CD4-positive, CD25-positive, alpha-beta regulatory T cell (primary cell): ENCODE data around the gene TRPC4AP. TPM values are rescaled to one million over a fixed set of nuclear protein-coding genes. Genes with fewer than 3 reads are reported as not detected.
A peak's percentile ranks its signal among the peaks of the same experiment; 100 is the strongest.

Experiments
- ATAC-seq, 2 donors: fragments of 150-1000 bp; cut with Tn5 transposase; one replicate each; pipeline ENCODE4 v1.10.0; 2021; ENCODE audit warnings: low read depth in 2 of 2, moderate number of reproducible peaks in 2 of 2, moderate library complexity in 1 of 2
- DNase-seq, 3 donors: peaks; one replicate each; pipeline versions ENCODE4 v3.0.0 to v3.0.0-alpha.2; 2012 to 2022; ENCODE audit warnings: mixed read lengths in 1 of 3
- H3K27ac ChIP-seq: one replicate; pipeline ENCODE4 v1.7.0; 2013; ENCODE audit warnings: mild to moderate bottlenecking, low read length; ENCODE audit not compliant: insufficient read depth, poor library complexity, severe bottlenecking
- H3K27me3 ChIP-seq: one replicate; pipeline ENCODE4 v1.7.0; 2013; ENCODE audit warnings: low read length; ENCODE audit not compliant: control insufficient read depth, insufficient read depth
- H3K36me3 ChIP-seq: one replicate; pipeline ENCODE4 v1.7.0; 2013; ENCODE audit warnings: mild to moderate bottlenecking, low read length, moderate library complexity; ENCODE audit not compliant: control insufficient read depth, insufficient read depth
- H3K4me1 ChIP-seq: 2 replicates; pipeline ENCODE4 v1.7.0; 2013; ENCODE audit warnings: mild to moderate bottlenecking, low read length; ENCODE audit not compliant: insufficient read depth, control insufficient read depth, poor library complexity, severe bottlenecking
- H3K4me3 ChIP-seq: one replicate; pipeline ENCODE4 v1.7.0; 2013; ENCODE audit warnings: low read depth, mild to moderate bottlenecking, low read length, moderate library complexity
- H3K9me3 ChIP-seq, 2 experiments: 1 replicate in 1 of 2; 2 replicates in 1 of 2; pipeline ENCODE4 v1.7.0; 2013; ENCODE audit warnings: low read length in 2 of 2, mild to moderate bottlenecking in 1 of 2, moderate library complexity in 1 of 2; ENCODE audit not compliant: control insufficient read depth in 2 of 2
- H3K27ac Mint-ChIP-seq, 3 donors: one replicate each; pipeline ENCODE4 v1.8.0; 2020 to 2022; ENCODE audit warnings: mild to moderate bottlenecking in 3 of 3, mixed read lengths in 3 of 3, moderate library complexity in 2 of 3
- H3K27me3 Mint-ChIP-seq: one replicate; pipeline ENCODE4 v1.8.0; 2022; ENCODE audit warnings: mild to moderate bottlenecking, mixed read lengths
- H3K36me3 Mint-ChIP-seq: one replicate; pipeline ENCODE4 v1.8.0; 2020; ENCODE audit warnings: mixed read lengths
- H3K4me1 Mint-ChIP-seq, 4 donors: one replicate each; pipeline ENCODE4 v1.8.0; 2020 to 2022; ENCODE audit warnings: mixed read lengths in 4 of 4, mild to moderate bottlenecking in 1 of 4
- H3K4me3 Mint-ChIP-seq, 4 donors: one replicate each; pipeline ENCODE4 v1.8.0; 2020 to 2022; ENCODE audit warnings: mild to moderate bottlenecking in 4 of 4, mixed read lengths in 4 of 4, moderate library complexity in 3 of 4
- H3K9me3 Mint-ChIP-seq, 7 donors: one replicate each; pipeline ENCODE4 v1.8.0; 2020 to 2022; ENCODE audit warnings: mixed read lengths in 7 of 7, mild to moderate bottlenecking in 3 of 7, moderate library complexity in 2 of 7
- polyA plus RNA-seq, 4 donors: library from polyadenylated mRNA; unstranded; fragments of 300-500 nt; fragmentation: Illumina TruSeq; gene quantifications; one replicate each; pipeline ENCODE4 v1.2.3, GENCODE V29; 2021
- total RNA-seq: library from RNA; stranded (reverse); gene quantifications from one replicate; pipeline ENCODE4 v1.2.3, GENCODE V29; 2022

Gene TRPC4AP
- total and polyA plus RNA-seq, 5 donors from 2014 or later = 58.7 to 76.4 (median 61.2) TPM

DNA sequence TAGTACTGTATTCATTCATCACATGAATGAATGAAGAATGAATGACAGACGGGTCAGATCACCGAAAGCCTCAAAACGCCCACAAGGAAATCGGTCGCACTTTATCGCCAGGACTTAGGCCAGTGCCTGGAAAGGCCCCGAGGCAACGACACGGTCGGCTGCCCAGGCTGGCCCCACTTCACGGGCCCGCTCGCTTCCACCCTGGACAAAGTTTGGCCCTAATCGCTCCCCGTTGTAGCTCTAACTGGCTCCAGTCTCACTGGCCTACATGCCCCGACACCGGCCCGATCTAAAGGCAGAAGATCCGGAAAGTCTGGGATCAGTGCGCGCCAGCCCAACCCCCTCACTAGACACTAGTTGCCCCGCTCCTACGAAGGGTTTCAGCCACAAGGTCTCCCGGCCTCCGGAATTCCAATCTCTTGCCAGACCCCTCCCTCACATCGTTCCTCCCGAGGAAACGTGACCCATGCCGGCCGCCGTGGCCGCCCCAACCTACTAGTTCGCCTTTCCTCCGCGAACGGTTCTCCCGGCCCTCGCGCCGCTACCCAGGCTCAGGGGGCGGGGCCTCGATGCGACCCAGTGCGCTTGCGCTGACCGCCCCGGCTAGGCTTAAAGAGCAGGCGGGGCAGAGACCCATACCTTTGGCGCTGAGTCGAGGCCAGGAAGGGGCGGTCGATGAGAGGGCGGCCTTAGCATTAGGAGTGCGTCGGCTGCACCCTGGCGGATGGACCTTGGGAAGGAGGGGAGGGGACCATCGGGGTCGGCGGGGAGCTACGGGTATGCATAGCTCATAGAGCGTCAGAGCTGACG is 137.2 kb downstream of the TRPC4AP start, which contains the start of the genes GSS and MYH7B:
Gene GSS (minus strand): TSS at position 576 of the 810 bp plus-strand sequence. CDS start 3,954 bp downstream, outside the sequence.
Gene MYH7B (plus strand): TSS at position 638 of the 810 bp plus-strand sequence. CDS start 22,138 bp downstream, outside the sequence.
- peak; percentile 94 to 95 (median 94) for DNase-seq
- Histone ChIP-seq H3K27ac (peak within 1 kb of the TSS; percentile 79), H3K9me3 (no peaks in the 10 kb centered on the region), H3K36me3 (no peaks in the 10 kb centered on the region), H3K4me3 (peak within 1 kb of the TSS; percentile 79), H3K27me3 (no peaks in the 10 kb centered on the region), H3K4me1 (peaks cover 15% of the 10 kb centered on the region)
- Mint-ChIP-seq H3K4me1 (peaks cover 0 to 36% (median 23%) of the 10 kb centered on the region in 4 donors), H3K27me3 (no peaks in the 10 kb centered on the region), H3K36me3 (no peaks in the 10 kb centered on the region), H3K27ac (peak within 1 kb of the TSS; percentile 96 to 99 (median 99)), H3K9me3 (no peaks in the 10 kb centered on the region), H3K4me3 (peak within 1 kb of the TSS; percentile 94 to 99 (median 96))
- peak; percentile 92 to 94 for ATAC-seq

DNA sequence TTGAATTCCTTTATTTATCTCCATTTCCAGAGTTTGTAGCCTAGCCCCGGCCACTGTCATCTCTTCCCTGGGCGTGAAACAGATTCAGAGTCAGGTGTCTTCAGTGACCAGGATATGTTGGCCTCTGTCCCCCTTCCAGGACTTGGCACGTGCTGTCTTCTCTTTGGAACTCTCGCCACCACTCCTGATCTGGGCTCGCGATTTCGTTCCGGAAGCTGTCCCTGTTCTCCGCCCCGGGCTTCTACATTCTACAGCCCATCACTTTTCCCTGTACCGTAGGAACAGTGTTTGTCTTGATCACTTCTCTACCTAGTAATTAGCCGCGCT is 137.7 kb downstream of the TRPC4AP start:
- Histone ChIP-seq H3K4me1 (peaks cover 15% of the 10 kb centered on the region), H3K9me3 (no peaks in the 10 kb centered on the region), H3K27ac (peak overlapping the region; percentile 79), H3K27me3 (no peaks in the 10 kb centered on the region), H3K36me3 (peaks cover under 1% of the 10 kb centered on the region), H3K4me3 (peak overlapping the region; percentile 79)
- H3K36me3 Mint-ChIP-seq = no peaks in the 10 kb centered on the region
- no peak for ATAC-seq
- peak overlapping the region; percentile 94 to 99 (median 96) for H3K4me3 Mint-ChIP-seq
- H3K4me1 Mint-ChIP-seq = peaks cover 0 to 36% (median 23%) of the 10 kb centered on the region in 4 donors
- DNase-seq = peak in 2 of 3 donors; percentile 1 to 4
- no peaks in the 10 kb centered on the region for H3K27me3 Mint-ChIP-seq
- H3K9me3 Mint-ChIP-seq = no peaks in the 10 kb centered on the region
- peak overlapping the region; percentile 96 to 99 (median 99) for H3K27ac Mint-ChIP-seq

- Histone ChIP-seq H3K27me3 (no peaks in the 10 kb centered on the region), H3K4me1 (peaks cover 15% of the 10 kb centered on the region), H3K4me3 (no peak overlapping the region), H3K36me3 (peaks cover 3% of the 10 kb centered on the region), H3K27ac (no peak overlapping the region), H3K9me3 (no peaks in the 10 kb centered on the region)
- ATAC-seq (no peak), DNase-seq (no peak)
- Mint-ChIP-seq H3K4me1 (peaks cover 0 to 36% (median 24%) of the 10 kb centered on the region in 4 donors), H3K9me3 (no peaks in the 10 kb centered on the region), H3K27ac (no peak overlapping the region), H3K4me3 (peak overlapping the region in 2 of 4 donors; percentile 29 to 41), H3K36me3 (peaks cover 6% of the 10 kb centered on the region), H3K27me3 (no peaks in the 10 kb centered on the region)
Measured at GRCh38 chr20:34953960-34954359, 138.6 kb downstream of the TRPC4AP start.

GRCh38 chr20:34952671-34953070 is 139.9 kb downstream of the TRPC4AP start:
- H3K4me3 ChIP-seq = no peak overlapping the region
- H3K27me3 Mint-ChIP-seq = no peaks in the 10 kb centered on the region
- peaks cover under 1 to 36% (median 22%) of the 10 kb centered on the region in 4 donors for H3K4me1 Mint-ChIP-seq
- H3K9me3 Mint-ChIP-seq = no peaks in the 10 kb centered on the region
- no peaks in the 10 kb centered on the region for H3K27me3 ChIP-seq
- peaks cover 3% of the 10 kb centered on the region for H3K36me3 ChIP-seq
- ATAC-seq = no peak
- H3K4me3 Mint-ChIP-seq = peak overlapping the region in 2 of 4 donors; percentile 19 to 26
- no peaks in the 10 kb centered on the region for H3K9me3 ChIP-seq
- H3K4me1 ChIP-seq = peaks cover 15% of the 10 kb centered on the region
- peak overlapping the region in 1 of 3 donors; percentile 46 for H3K27ac Mint-ChIP-seq
- no peak overlapping the region for H3K27ac ChIP-seq
- DNase-seq = no peak
- peaks cover 7% of the 10 kb centered on the region for H3K36me3 Mint-ChIP-seq

Other genes starting within 250 kb of the TRPC4AP start
- gene GGT7, start 220.0 kb downstream of the TRPC4AP start, total RNA-seq = 20.9 TPM
- 1 to 10 TPM; 3.9 to 6.9 (median 5.4) TPM for gene GGT7, start 220.0 kb downstream of the TRPC4AP start, polyA plus RNA-seq
- 8.8 TPM for gene ACSS2, start 216.2 kb downstream of the TRPC4AP start, total RNA-seq
- 10 to 100 TPM in 3 of 4 donors, 1 to 10 TPM in 1; 8.8 to 14.1 (median 12.8) TPM for gene ACSS2, start 216.2 kb downstream of the TRPC4AP start, polyA plus RNA-seq
- gene GSS, start 137.0 kb downstream of the TRPC4AP start, total RNA-seq = 26.0 TPM
- gene GSS, start 137.0 kb downstream of the TRPC4AP start, polyA plus RNA-seq = 10 to 100 TPM; 29.8 to 33.0 (median 31.4) TPM
- 0.20 TPM for gene MYH7B, start 136.9 kb downstream of the TRPC4AP start, total RNA-seq
- gene MYH7B, start 136.9 kb downstream of the TRPC4AP start, polyA plus RNA-seq = under 1 TPM in 1 of 4 donors, not detected in 3; 0.35 TPM
- 22.7 TPM for gene EDEM2, start 54.5 kb upstream of the TRPC4AP start, total RNA-seq
- gene EDEM2, start 54.5 kb upstream of the TRPC4AP start, polyA plus RNA-seq = 10 to 100 TPM; 46.4 to 52.1 (median 50.4) TPM
- not detected for gene PROCR, start 79.3 kb upstream of the TRPC4AP start, total RNA-seq
- gene PROCR, start 79.3 kb upstream of the TRPC4AP start, polyA plus RNA-seq = 1 to 10 TPM in 3 of 4 donors, under 1 TPM in 1; 1.00 to 3.7 (median 1.7) TPM
- gene MMP24, start 133.9 kb upstream of the TRPC4AP start, total RNA-seq = not detected
- gene MMP24, start 133.9 kb upstream of the TRPC4AP start, polyA plus RNA-seq = under 1 TPM; 0.05 to 0.16 (median 0.09) TPM
- gene MMP24OS, start 185.3 kb upstream of the TRPC4AP start, total RNA-seq = 50.6 TPM
- 10 to 100 TPM in 1 of 4 donors, 1 to 10 TPM in 3; 8.7 to 10.2 (median 9.3) TPM for gene MMP24OS, start 185.3 kb upstream of the TRPC4AP start, polyA plus RNA-seq
- gene EIF6, start 192.0 kb upstream of the TRPC4AP start, total RNA-seq = 52.2 TPM
- 100 to 1,000 TPM; 170 to 203 (median 185) TPM for gene EIF6, start 192.0 kb upstream of the TRPC4AP start, polyA plus RNA-seq
- gene FAM83C, start 199.6 kb upstream of the TRPC4AP start, total RNA-seq = not detected
- gene FAM83C, start 199.6 kb upstream of the TRPC4AP start, polyA plus RNA-seq = not detected